T47D (cell line): ENCODE results near the gene GPR45.

ENCODE experiments used
- DNase-seq, 2 experiments: peaks; one replicate each; pipeline versions ENCODE4 v3.0.0 to v3.0.0-alpha.2; 2011 to 2012; ENCODE audit warnings: low read depth in 1 of 2, low spot score in 1 of 2
- JUND ChIP-seq: IDR thresholded peaks from 2 replicates; pipeline ENCODE4 v1.6.1; 2012; ENCODE audit warnings: low read depth
- in situ Hi-C: cut with HindIII; loops from 2 replicates; pipeline ENCODE4 v1.10.0; 2016; ENCODE audit warnings: low sequenced_read_pairs, low pct_unique_long_range_greater_than_20kb

Gene GPR45

DNA sequence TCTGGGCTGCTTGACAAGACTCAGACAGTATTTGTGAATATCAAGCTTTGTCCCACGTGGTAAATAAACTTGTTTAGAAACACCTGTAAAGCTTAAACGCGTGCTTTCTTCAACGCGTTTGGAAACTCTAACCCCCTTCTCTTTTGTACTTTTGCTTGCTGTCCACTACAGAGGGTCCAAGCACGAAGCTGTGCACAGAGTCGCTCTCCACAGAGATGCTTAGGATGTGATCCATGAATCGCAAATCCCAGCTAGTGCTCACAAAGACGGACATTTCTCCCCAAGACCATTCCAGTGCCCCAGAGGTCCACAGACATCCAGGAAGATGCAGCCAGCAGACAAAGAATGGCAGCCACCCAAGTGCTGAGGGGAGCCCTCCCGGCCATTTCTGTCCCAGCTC is at the start of gene GPR45:
TSS of gene GPR45 (plus strand) at position 301 of the 400 bp plus-strand sequence. CDS start 116 bp downstream, outside the sequence.
- in situ Hi-C loops: no loop called here
- no peak for TF ChIP-seq JUND
- DNase-seq: no peak

DNA sequence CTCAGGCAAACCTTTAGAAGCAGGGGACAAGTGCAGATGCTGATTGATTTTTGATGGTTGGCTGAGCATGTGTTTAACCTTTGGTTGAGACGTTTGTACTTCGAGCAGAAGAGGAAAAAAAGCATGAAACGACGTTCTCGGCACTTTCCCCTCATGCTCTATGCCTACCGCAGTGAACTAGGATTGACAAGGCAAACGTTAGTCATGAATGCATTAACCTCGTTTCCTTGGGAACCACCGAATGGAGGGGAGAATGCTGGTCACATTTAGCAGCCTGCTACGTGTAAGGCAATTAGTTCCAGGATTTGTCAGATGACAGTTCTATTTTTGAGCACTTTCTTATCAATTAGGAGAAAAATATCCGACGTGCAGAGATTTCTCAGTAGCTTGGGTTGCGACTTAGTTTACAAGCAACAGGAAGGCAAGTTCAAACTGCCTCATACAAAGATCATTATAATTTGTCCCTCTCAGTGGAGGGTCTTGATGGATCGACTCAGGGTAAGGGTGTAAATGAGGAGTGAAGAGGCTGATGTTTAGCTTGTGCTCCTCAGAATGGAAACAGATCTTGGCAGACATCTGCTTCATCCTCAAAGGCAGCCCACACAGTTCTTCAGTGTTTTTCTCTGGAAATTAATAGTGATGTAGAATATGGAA is 47.4 kb upstream of the GPR45 start:
- in situ Hi-C loops: no loop called here
- TF ChIP-seq JUND: no peak
- no peak for DNase-seq

DNA sequence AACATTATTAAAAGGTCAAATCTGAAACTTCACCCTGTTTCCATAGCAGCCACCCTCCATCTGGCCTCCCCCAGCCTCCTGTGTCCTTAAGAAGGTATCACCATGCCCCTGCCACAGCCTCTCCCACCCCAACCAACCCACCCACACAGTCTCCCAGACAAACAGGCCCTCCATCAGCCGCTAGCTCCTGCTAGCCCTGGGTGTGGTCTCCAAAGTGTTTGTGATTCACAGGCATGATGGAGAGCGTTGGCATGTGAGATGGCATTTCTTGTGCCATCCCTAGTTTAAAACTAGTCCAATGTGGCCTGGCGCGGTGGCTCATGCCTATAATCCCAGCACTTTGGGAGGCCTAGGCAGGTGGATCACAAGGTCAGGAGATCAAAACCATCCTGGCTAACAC is 44.9 kb upstream of the GPR45 start:
- no peak for TF ChIP-seq JUND
- DNase-seq: no peak
- in situ Hi-C loops: no loop called here

DNA sequence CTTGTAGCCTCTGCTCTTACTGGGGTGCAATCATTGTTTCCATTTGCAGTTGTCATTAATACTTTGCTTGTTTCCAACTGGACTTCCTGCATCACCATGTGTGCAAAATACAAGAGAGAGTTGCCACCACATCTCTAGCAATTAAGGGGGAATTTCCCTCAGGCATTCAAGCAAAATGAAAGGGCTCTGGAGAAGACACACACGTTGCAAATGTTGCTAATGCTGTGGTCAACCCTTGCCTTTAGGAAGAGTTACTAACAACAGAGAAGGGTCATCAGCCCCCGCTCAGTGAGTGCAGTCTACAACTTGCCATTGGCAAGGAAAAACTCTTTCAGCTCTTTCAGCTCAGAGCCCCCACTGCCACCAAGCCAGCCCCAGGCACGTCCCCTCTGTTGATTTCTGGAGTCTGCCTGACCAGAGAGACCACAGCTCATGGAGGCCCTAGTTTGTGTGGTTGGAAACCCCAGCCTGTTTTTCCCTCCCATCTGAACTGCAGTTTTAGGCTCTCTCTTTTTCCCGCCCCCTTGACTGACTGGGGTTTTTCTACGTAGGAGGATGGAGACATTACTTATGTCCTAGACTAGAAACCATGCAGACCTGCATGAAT is 25.9 kb upstream of the GPR45 start:
- TF ChIP-seq JUND: no peak
- no peak for DNase-seq
- in situ Hi-C loops: no loop called here

DNA sequence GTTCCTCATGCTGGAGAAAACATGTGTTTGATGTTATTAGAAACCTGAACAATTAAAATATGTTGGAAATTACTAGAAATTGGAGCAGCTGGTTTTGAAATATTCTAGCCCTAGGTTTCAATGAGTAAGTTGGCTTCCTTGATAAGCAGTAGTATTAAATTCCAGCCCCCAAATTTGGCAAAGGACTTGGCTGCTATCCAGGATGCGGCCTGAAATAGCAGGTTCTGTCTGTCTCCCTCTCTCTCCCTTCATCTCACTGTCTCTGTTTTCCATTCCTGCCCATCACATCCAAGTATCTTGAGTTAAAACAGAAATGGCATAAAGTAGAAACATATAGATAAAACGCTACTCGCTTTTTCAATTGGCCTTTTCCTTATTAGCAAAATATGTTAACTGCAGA is 20.9 kb upstream of the GPR45 start:
- TF ChIP-seq JUND: no peak
- in situ Hi-C loops: no loop called here

DNA sequence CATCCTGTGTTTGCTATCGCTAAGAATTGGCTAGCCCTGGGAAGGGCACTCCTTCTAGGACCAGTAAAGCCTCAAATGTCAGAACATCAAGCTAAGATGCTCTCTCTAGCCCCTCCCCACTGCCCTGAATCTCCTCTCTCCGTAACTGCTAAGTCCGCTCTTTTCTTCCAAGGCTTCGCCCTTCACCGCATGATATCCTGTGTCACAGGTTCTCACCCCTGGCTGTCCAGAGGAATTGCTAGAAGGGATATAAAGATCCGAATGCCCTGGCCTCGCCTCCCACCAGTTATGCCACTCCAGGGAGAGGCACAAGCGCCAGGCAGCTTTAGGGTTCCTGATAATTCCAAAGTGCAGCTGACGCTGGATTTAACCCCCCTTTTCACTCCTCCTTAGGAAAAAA is 17.1 kb upstream of the GPR45 start:
- in situ Hi-C loops: no loop called here
- no peak for DNase-seq
- no peak for TF ChIP-seq JUND

More for the DNA sequence above, 20.9 kb upstream of the GPR45 start:
- no peak for DNase-seq

DNA sequence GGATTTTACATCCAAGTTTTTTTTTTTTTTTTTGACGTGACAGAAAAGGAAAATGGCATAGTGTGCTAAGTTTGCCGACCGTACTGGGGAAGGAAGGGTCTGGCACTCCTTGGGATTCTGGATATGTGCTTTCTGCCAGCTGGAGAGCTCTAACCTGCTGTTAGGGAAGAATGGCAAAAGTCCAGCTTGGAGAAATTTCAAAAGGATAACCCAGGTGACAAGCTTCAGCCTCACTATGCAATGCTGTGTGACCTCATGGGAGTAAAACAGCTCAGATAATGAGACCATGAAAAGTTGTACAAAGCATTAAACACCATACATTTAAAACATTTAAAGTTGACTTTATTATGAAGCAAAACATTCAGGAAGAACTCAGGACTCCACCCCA is 10.3 kb upstream of the GPR45 start:
- no peak for TF ChIP-seq JUND
- in situ Hi-C loops: no loop called here
- DNase-seq: no peak

- no peak for TF ChIP-seq JUND
- DNase-seq: peak; percentile 59 to 86
- in situ Hi-C loops: no loop called here
Measured at GRCh38 chr2:105235388-105236059, 6.0 kb upstream of the GPR45 start.

DNA sequence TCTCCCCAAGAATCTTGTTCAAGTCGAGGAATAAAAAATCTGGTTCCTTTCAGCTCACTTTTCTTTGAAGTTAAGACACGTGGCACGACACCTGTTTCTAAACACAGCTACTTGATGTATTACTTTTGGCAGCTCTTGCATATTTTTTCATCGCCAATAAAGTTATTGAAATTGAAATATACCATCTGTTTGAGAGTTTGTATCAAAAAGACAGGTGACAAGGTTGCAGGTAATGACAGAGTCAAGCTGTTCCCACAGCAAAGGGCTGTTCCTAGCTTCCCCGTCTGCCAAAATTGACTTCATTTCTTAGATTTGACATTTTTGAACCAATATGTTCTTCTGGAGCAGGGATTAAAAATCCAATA is 5.5 kb upstream of the GPR45 start:
- in situ Hi-C loops: no loop called here
- no peak for TF ChIP-seq JUND
- DNase-seq: no peak

GRCh38 chr2:105237045-105237765 is 4.3 kb upstream of the GPR45 start:
- DNase-seq: no peak

GRCh38 chr2:105238664-105239240 is 2.8 kb upstream of the GPR45 start:
- in situ Hi-C loops: no loop called here
- TF ChIP-seq JUND: no peak
- no peak for DNase-seq

More at GRCh38 chr2:105237045-105237765, 4.3 kb upstream of the GPR45 start:
- no peak for TF ChIP-seq JUND
- in situ Hi-C loops: no loop called here

GRCh38 chr2:105239924-105240323 is 1.6 kb upstream of the GPR45 start:
- TF ChIP-seq JUND: no peak
- peak in 1 of 2 experiments; percentile 8 for DNase-seq
- in situ Hi-C loops: no loop called here
